ENCODE data around the gene PHACTR1.

- no peak for TF ChIP-seq POLR2A (IDR thresholded peaks at IDR 0.05; ENCODE audit: low read length)
- no peak for TF ChIP-seq GATA1 (IDR thresholded peaks at IDR 0.05; ENCODE audit: low read depth, low read length)
Measured at GRCh38 chr6:13315896-13316295, 599.3 kb downstream of the PHACTR1 start.
